K562 (cell line): Measurements from ENCODE around the gene RAB39B. TPM values are rescaled to one million over a fixed set of nuclear protein-coding genes. Genes with fewer than 3 reads are reported as not detected.

ENCODE experiments used
- BMI1 ChIP-seq: fragments of 150-350 bp; IDR thresholded peaks from 2 replicates; pipeline ENCODE4 v1.6.1; 2014; ENCODE audit warnings: low read length
- CAMTA2 ChIP-seq: fragments of 250-450 bp; sonication (Bioruptor Pico); conservative IDR thresholded peaks from 2 replicates; pipeline ENCODE4 v1.5.1; 2022
- FOXK1 ChIP-seq: sonication (generic); formaldehyde crosslinking; IDR thresholded peaks from 2 replicates; pipeline ENCODE4 v1.8.0; 2022; ENCODE audit warnings: missing genetic modification reagents, mild to moderate bottlenecking, borderline replicate concordance
- KHSRP ChIP-seq: fragments of 450-650 bp; IDR thresholded peaks from 2 replicates; pipeline ENCODE4 v1.6.1; 2017
- MED1 ChIP-seq: sonication (generic); formaldehyde crosslinking; IDR thresholded peaks from 2 replicates; pipeline ENCODE4 v1.8.1; 2023; ENCODE audit warnings: missing genetic modification reagents, borderline replicate concordance
- NEUROD1 ChIP-seq: fragments of 150-350 bp; IDR thresholded peaks from 2 replicates; pipeline ENCODE4 v1.6.1; 2014; ENCODE audit warnings: borderline replicate concordance, low read length, low read depth; ENCODE audit not compliant: partially characterized antibody
- POLR2H ChIP-seq: IDR thresholded peaks from 2 replicates; pipeline ENCODE4 v1.6.1; 2016; ENCODE audit warnings: missing genetic modification characterization, low read depth, mild to moderate bottlenecking, control low read depth, missing compliant biosample characterization, moderate library complexity
- SRSF7 ChIP-seq: fragments of 200-400 bp; formaldehyde crosslinking; optimal IDR thresholded peaks from 2 replicates; pipeline ENCODE3; 2017; ENCODE audit warnings: mild to moderate bottlenecking, low read depth, low read length
- STAT5A ChIP-seq: IDR thresholded peaks from 2 replicates; pipeline ENCODE4 v1.6.1; 2012; ENCODE audit warnings: low read length, inconsistent platforms, borderline replicate concordance
- TOE1 ChIP-seq, 2 experiments: fragments of 450-650 bp in 1 of 2; sonication (generic) in 1 of 2; formaldehyde crosslinking in 1 of 2; IDR thresholded peaks; 2 replicates each; pipeline versions ENCODE4 v1.7.1 to v1.8.0; 2016 to 2022; ENCODE audit warnings: borderline replicate concordance in 2 of 2, mild to moderate bottlenecking in 2 of 2, antibody characterized with exemption in 1 of 2, inconsistent platforms in 1 of 2, low read depth in 1 of 2, missing genetic modification reagents in 1 of 2, moderate library complexity in 1 of 2
- TSC22D4 ChIP-seq: fragments of 450-650 bp; IDR thresholded peaks from 2 replicates; pipeline ENCODE4 v1.6.1; 2016; ENCODE audit warnings: missing genetic modification characterization, missing biosample characterization, control low read depth
- ZKSCAN3 ChIP-seq: fragments of 250-450 bp; sonication (Bioruptor Pico); IDR thresholded peaks from 2 replicates; pipeline ENCODE4 v1.4.0; 2020
- ZNF174 ChIP-seq: fragments of 250-450 bp; sonication (Bioruptor Pico); IDR thresholded peaks from 2 replicates; pipeline ENCODE4 v1.4.0; 2020; ENCODE audit warnings: mild to moderate bottlenecking
- ZNF431 ChIP-seq: sonication (generic); formaldehyde crosslinking; IDR thresholded peaks from 2 replicates; pipeline ENCODE4 v1.8.0; 2022; ENCODE audit warnings: mild to moderate bottlenecking, missing genetic modification reagents
- ZNF785 ChIP-seq: fragments of 250-450 bp; sonication (Bioruptor Pico); IDR thresholded peaks from 2 replicates; pipeline ENCODE4 v1.4.0; 2020; ENCODE audit warnings: mild to moderate bottlenecking
- polyA plus RNA-seq, 8 experiments: library from polyadenylated mRNA; depleted of rRNA in 4 of 8; stranded (reverse) in 5 of 8; unstranded in 3 of 8; fragments of >200 nt; fragmentation: Nextera tagmentation in 2 of 8; fragmentation: Illumina TruSeq in 1 of 8; extraction: Ambion mirVana in 2 of 8; extraction: Trizol in 1 of 8; gene quantifications; 2 replicates each; pipeline versions ENCODE4 v1.2.1 to v1.2.3, GENCODE V29; 2011 to 2014; ENCODE audit warnings: inconsistent platforms in 1 of 8, missing spikeins in 1 of 8
- total RNA-seq, 7 experiments: library from RNA; depleted of rRNA in 6 of 7; stranded (reverse); fragments of >200 nt in 6 of 7; fragmentation: Illumina TruSeq in 2 of 7; extraction: Trizol in 2 of 7; gene quantifications; 2 replicates each; pipeline versions ENCODE4 v1.2.1 to v1.2.3, GENCODE V29; 2011 to 2021; ENCODE audit warnings: low replicate concordance in 1 of 7
- TF ChIP-seq, protein P1 (sequence below), 2 experiments: IDR thresholded peaks; 2 replicates each; pipeline ENCODE4 v1.6.1; 2012; ENCODE audit warnings: improper control_type of control experiment in 2 of 2, low read depth in 2 of 2, low read length in 2 of 2, borderline replicate concordance in 1 of 2
- TF ChIP-seq, protein P2 (sequence below), 2 experiments: fragments of 450-650 bp in 1 of 2; IDR thresholded peaks; 2 replicates each; pipeline ENCODE4 v1.6.1; 2011 to 2017; ENCODE audit warnings: low read depth in 2 of 2, antibody characterized with exemption in 1 of 2, borderline replicate concordance in 1 of 2, low read length in 1 of 2, mild to moderate bottlenecking in 1 of 2, mixed read lengths in 1 of 2; ENCODE audit not compliant: control insufficient read depth in 1 of 2

The RAB39B gene
- total and polyA plus RNA-seq, 9 of the 15 experiments (the other 6 are each of a cell fraction or from before 2014, with no cell fraction given): 0.04 to 0.07 (median 0.04) TPM; not detected in 6

DNA sequence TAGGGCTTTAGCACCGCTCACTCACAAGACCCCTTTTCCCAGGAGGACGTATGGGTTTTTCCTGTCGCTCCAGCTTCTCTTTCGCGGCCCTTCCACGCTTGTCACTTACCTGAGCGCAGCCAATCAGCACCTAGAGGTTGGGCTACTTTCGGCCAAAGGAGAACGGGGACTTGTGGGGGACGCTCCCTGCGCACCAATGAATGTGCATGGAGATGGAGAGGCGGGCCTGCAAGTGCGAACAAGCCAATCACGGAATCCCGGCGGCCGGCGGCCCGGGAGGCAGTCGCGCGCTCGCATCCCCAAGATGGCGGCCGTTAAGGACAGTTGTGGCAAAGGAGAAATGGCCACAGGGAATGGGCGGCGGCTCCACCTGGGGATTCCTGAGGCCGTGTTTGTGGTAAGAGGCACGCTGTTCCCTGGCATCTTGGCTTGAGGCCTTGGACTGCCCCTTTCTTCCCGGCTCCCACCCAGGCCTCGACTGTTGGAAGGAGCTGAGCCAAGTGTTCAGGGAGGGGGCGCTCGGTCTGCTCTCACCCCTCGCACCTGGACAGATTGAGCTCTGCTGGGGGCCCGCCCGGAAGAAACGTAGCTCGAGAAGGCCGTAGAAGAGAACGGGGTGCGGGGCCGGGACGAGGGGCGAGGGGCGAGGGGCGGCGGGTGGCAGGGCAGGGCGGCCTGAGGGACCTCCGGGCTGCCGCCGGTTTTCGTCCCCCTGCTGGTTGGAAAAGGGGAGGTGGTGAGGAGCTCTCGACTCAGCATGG lies 47.9 kb downstream of the RAB39B start, which contains the start of gene VBP1 (continued):
- TF ChIP-seq SRSF7: no peak
- no peak for TF ChIP-seq FOXK1 (CRISPR knock-in tag)
- no peak for TF ChIP-seq MED1
- TF ChIP-seq ZKSCAN3 (CRISPR knock-in tag): no peak
- no peak for TF ChIP-seq ZNF785
- TF ChIP-seq KHSRP: no peak
- TF ChIP-seq NEUROD1: peak; percentile 91
- TF ChIP-seq, protein P1, sequence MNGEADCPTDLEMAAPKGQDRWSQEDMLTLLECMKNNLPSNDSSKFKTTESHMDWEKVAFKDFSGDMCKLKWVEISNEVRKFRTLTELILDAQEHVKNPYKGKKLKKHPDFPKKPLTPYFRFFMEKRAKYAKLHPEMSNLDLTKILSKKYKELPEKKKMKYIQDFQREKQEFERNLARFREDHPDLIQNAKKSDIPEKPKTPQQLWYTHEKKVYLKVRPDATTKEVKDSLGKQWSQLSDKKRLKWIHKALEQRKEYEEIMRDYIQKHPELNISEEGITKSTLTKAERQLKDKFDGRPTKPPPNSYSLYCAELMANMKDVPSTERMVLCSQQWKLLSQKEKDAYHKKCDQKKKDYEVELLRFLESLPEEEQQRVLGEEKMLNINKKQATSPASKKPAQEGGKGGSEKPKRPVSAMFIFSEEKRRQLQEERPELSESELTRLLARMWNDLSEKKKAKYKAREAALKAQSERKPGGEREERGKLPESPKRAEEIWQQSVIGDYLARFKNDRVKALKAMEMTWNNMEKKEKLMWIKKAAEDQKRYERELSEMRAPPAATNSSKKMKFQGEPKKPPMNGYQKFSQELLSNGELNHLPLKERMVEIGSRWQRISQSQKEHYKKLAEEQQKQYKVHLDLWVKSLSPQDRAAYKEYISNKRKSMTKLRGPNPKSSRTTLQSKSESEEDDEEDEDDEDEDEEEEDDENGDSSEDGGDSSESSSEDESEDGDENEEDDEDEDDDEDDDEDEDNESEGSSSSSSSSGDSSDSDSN (IDR thresholded peaks at IDR 0.05; ENCODE audit: borderline replicate concordance in 1 of 2, low read depth in 2 of 2, low read length in 2 of 2): 0 out of 4 replicates have a peak, but pooled peaks of 1 of the 2 experiments have one; percentile 55
- no peak for TF ChIP-seq ZNF174 (CRISPR knock-in tag)
- no peak for TF ChIP-seq STAT5A
- peak; percentile 76 for TF ChIP-seq POLR2H (tag)
- TF ChIP-seq TSC22D4: no peak
- TF ChIP-seq, protein P2, sequence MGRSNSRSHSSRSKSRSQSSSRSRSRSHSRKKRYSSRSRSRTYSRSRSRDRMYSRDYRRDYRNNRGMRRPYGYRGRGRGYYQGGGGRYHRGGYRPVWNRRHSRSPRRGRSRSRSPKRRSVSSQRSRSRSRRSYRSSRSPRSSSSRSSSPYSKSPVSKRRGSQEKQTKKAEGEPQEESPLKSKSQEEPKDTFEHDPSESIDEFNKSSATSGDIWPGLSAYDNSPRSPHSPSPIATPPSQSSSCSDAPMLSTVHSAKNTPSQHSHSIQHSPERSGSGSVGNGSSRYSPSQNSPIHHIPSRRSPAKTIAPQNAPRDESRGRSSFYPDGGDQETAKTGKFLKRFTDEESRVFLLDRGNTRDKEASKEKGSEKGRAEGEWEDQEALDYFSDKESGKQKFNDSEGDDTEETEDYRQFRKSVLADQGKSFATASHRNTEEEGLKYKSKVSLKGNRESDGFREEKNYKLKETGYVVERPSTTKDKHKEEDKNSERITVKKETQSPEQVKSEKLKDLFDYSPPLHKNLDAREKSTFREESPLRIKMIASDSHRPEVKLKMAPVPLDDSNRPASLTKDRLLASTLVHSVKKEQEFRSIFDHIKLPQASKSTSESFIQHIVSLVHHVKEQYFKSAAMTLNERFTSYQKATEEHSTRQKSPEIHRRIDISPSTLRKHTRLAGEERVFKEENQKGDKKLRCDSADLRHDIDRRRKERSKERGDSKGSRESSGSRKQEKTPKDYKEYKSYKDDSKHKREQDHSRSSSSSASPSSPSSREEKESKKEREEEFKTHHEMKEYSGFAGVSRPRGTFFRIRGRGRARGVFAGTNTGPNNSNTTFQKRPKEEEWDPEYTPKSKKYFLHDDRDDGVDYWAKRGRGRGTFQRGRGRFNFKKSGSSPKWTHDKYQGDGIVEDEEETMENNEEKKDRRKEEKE (IDR thresholded peaks at IDR 0.05; ENCODE audit: borderline replicate concordance in 1 of 2, control insufficient read depth in 1 of 2, low read depth in 2 of 2, low read length in 1 of 2): no peak
- TF ChIP-seq BMI1: no peak
- TF ChIP-seq ZNF431 (CRISPR knock-in tag): no peak
- no peak for TF ChIP-seq CAMTA2 (CRISPR knock-in tag)
- TF ChIP-seq TOE1 (IDR thresholded peaks at IDR 0.05; ENCODE audit: borderline replicate concordance): no peak
- TF ChIP-seq TOE1 (CRISPR knock-in tag; IDR thresholded peaks at IDR 0.05; ENCODE audit: borderline replicate concordance, low read depth): no peak
